Measurements from ENCODE around the gene PIPOX.

DNA sequence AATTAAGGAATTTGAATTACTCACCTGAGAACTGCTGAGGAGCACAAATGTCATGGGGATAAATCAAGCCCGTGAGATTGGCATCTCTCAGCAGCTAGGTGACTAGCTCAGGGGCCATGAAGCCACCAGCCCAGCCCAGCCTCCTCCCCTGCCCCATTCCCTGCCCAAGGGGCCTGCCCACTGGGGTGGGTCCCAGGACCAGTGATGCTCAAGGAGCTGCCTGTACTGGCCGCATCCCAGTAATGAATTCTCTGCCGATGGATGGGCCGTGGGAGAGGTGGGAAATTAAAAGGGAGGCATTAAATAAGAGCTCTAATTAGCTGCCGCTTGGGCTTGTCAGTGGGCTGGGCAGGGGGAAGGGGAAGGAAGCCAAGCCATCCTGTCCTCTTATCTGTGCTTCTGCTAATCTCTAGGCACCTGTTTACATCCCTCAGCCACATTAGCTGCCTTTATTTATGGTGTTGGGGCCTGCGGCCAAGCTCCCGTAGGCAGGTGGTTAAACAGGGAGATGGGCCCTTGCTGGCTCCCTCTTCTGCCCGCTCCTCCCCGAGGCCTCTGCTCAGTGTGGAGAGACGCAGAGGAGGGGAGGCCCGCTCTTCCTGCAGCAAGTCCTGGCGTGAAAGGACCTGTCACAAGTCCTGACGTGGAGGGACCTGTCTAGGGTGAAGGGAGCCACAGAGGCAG lies 48.8 kb downstream of the PIPOX start:
- TF ChIP-seq EP300 (IDR thresholded peaks at IDR 0.05; ENCODE audit: borderline replicate concordance in 1 of 2, low read depth in 2 of 2, low read length in 2 of 2), result no peak
- TF ChIP-seq, protein P1, sequence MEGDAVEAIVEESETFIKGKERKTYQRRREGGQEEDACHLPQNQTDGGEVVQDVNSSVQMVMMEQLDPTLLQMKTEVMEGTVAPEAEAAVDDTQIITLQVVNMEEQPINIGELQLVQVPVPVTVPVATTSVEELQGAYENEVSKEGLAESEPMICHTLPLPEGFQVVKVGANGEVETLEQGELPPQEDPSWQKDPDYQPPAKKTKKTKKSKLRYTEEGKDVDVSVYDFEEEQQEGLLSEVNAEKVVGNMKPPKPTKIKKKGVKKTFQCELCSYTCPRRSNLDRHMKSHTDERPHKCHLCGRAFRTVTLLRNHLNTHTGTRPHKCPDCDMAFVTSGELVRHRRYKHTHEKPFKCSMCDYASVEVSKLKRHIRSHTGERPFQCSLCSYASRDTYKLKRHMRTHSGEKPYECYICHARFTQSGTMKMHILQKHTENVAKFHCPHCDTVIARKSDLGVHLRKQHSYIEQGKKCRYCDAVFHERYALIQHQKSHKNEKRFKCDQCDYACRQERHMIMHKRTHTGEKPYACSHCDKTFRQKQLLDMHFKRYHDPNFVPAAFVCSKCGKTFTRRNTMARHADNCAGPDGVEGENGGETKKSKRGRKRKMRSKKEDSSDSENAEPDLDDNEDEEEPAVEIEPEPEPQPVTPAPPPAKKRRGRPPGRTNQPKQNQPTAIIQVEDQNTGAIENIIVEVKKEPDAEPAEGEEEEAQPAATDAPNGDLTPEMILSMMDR (IDR thresholded peaks at IDR 0.05; ENCODE audit: control extremely low read depth in 1 of 3, insufficient read depth in 1 of 3, low read depth in 1 of 3, low read length in 3 of 3), result no peak
- no peak for TF ChIP-seq POLR2A (IDR thresholded peaks at IDR 0.05; ENCODE audit: control extremely low read depth in 1 of 2, low read depth in 2 of 2, low read length in 2 of 2)
- no peak for TF ChIP-seq TAF7 (optimal IDR thresholded peaks at IDR 0.05; ENCODE audit: borderline replicate concordance, low read depth, low read length)
- TF ChIP-seq YY1 (IDR thresholded peaks at IDR 0.05; ENCODE audit: low read depth, low read length), result no peak
- no peak for TF ChIP-seq POLR2AphosphoS5 (IDR thresholded peaks at IDR 0.05; ENCODE audit: low read depth, low read length)
- TF ChIP-seq CHD7 (IDR thresholded peaks at IDR 0.05; ENCODE audit: insufficient replicate concordance, low read length), result no peak
- no peak for TF ChIP-seq TCF12 (IDR thresholded peaks at IDR 0.05; ENCODE audit: low read depth, low read length)
- no peak for TF ChIP-seq SP4 (IDR thresholded peaks at IDR 0.05; ENCODE audit: low read length)
- TF ChIP-seq ZNF274 (IDR thresholded peaks at IDR 0.05; ENCODE audit: borderline replicate concordance, extremely low read depth, low read length), result no peak
- no peak for TF ChIP-seq CHD2 (IDR thresholded peaks at IDR 0.05; ENCODE audit: low read length)
